ENCODE results near the gene CRTC3.
"Not testable (repeated sequence)": the region's sequence is repeated elsewhere in the genome, so short reads cannot be mapped to it uniquely, and the experiment has no call there.

The CRTC3 gene

DNA sequence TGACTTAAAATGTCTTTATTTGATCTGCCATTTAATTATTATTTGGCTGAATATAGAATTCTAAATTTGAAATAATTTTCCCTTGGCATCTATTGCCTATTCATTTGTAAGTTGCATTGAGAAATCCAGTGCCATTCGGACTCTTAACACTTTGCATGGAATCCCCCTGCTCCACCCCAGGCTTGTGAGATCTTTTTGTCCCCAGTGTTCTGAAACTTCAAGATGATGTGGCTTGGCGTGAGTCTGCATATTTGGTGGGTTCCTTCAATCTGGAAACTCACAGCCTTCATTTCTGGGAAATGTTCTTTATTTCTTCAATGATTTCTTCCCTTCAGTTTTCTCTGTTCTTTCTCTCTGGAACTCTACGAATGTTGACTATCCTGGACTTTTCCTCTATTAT lies 103.6 kb downstream of the CRTC3 start:
- DNase-seq: no peak

DNA sequence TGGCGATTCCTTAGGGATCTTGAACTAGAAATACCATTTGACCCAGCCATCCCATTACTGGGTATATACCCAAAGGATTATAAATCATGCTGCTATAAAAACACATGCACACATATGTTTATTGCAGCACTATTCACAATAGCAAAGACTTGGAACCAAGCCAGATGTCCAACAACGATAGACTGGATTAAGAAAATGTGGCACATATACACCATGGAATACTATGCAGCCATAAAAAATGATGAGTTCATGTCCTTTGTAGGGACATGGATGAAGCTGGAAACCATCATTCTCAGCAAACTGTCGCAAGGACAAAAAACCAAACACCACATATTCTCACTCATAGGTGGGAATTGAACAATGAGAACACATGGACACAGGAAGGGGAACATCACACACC lies 107.3 kb downstream of the CRTC3 start:
- DNase-seq: not testable (repeated sequence)

DNA sequence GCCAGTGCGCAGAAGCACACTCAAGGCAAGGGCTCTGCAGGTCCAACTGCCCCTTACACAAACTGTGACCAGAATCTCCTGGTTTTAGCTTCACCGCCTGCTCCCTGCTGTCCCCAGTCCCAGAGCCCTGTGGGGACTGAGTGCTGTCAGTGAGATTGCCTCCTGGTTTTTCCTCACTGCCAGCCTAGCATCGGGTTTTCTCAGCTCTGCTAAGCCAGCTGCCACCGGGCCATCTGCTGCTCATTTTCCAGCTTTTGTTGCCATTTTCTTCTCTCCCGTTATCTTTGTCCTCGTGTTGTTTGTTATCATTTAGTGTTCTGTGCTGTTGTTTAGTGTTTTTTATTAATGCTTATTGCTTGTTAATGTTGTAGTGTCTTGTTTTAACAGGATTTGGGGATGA lies 108.0 kb downstream of the CRTC3 start:
- no peak for DNase-seq

DNA sequence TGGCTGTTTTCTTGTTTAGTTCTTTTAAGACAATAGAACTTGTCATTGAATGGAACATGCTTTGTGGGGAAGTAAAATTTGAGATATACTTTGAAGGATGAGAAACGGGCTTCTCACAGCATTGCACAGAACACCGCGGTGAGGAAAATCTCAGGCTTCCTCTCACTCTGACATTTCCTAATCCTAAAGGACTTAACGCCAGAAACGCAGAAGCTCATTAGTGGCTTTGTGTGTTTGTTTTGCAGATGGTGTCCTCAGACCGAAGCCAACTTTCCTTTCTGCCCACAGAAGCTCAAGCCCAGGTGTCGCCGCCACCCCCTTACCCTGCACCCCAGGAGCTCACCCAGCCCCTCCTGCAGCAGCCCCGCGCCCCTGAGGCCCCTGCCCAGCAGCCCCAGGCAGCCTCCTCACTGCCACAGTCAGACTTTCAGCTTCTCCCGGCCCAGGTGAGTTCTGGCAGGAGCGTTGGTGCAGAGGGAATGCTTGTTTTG lies 108.5 kb downstream of the CRTC3 start:
- DNase-seq: no peak

DNA sequence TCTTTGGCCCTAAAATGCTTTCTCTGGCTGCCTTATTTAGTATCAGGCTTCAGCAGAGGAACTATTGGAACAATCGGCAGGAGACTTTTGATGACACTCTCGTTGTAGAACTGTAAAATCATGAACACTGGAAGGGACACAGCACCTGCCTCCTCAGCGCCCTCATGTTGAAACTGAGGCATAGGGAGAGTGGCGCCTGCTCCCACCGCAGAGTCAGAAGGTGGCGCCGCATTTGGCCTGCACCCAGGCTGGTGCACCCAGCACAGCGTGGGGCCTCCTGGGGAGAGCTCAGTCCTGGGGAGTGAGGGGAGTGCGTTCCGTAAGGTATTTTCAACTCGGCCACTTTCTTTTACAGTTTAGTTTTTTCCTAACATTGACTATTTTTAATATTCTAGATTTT lies 109.2 kb downstream of the CRTC3 start:
- DNase-seq: no peak

DNA sequence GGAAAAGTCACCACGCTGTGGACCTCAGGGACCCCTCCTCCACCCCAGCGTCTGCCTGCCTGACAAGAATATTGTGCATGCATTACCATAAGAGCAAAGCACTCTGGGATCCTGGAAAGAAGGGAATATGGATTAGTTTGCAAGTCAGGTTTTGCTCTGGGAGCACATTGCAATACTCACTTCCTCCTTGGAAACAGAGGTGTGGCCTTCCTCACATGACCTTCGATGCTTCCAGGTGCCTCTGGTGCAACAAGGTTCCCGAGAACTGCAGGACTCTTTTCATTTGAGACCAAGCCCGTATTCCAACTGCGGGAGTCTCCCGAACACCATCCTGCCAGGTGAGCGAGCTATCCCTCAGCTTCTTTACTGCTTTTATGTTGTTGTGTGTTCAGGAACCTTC lies 111.1 kb downstream of the CRTC3 start:
- DNase-seq: no peak

DNA sequence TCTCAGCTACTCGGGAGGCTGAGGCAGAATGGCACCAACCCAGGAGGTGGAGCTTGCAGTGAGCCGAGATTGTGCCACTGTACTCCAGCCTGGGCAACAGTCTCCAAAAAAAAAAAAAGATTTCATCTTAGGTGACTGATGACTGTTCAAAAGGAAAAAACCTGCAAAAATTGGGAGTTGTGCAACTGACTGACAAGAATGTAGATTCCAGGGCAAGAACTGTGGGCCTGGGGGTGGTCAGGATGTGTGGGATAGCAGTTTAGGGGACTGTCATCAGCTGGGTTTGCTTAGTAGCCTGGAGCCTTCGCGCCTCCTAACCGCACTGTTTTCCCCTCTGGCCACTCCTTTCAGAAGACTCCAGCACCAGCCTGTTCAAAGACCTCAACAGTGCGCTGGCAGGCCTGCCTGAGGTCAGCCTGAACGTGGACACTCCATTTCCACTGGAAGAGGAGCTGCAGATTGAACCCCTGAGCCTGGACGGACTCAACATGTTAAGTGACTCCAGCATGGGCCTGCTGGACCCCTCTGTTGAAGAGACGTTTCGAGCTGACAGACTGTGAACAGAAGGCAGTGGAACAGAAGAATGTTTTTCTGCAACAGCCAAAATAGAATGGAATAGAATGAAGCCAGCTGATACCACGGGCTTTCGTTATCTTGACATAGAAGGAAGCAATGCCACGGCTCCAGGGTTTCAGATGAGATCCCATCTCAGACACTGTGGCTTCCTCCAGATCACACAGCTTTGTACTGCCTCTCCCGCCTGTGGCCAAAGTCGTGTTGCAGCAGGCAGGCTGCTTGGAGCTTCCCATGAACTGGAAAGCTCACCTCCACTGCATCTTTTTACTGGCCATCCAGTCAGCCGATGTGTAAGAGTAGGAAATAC lies 112.1 kb downstream of the CRTC3 start:
- DNase-seq: no peak

DNA sequence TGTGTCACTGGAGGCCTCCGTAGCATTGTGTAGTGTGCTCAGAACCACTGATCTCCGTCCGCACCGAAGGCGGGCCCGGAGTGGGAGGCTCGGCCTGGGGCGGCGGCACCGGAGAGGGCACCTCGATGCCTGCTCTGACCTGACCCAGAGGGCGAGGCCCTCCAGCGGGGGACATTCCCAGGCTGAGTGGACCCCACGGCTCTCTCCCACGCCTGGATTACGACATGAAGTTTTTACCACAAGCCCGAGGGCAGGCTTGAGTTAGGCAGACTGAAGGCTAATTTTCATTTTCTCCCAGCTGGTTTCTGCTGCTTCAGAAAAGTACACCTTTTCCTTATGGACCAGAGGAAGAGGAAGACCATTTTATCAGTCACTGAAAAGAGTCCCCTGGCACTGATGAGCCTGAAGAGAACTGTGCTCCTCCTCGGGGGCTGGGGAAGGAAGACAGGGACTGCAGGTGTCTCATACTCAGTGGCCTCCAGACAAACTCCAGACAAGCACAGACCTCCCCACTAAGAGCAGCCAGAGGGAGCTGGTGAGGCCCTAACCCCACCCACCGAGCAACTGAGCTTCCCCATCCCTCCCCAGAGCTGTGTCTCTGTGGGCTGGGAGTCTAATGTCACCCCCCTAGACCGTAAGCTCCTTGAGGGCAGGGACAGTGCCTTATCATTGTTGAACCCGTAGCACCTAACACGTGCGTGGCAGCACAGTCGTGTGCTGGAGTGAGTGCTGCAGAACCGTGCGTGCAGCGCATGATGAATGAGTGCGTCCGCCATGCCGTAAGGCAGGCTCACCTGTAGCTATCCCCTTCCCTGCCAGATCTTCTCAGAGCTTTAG lies 113.0 kb downstream of the CRTC3 start:
- no peak for DNase-seq

DNA sequence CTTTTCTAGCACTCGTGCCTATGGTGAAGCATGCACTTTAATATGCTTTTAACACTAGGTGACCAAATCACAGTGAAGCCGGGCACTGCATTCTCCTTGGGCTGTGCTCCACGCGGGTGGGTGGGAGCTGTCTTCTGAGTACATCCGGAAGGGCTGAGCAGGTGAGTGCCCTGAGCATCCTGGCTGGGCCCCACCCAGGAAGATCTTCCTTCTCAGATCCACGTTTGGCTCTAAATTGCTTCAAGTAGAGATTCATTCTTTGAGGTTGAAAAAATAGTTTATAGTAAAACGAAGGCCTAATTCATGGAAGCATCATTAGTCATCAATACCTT lies 113.5 kb downstream of the CRTC3 start:
- DNase-seq: no peak

DNA sequence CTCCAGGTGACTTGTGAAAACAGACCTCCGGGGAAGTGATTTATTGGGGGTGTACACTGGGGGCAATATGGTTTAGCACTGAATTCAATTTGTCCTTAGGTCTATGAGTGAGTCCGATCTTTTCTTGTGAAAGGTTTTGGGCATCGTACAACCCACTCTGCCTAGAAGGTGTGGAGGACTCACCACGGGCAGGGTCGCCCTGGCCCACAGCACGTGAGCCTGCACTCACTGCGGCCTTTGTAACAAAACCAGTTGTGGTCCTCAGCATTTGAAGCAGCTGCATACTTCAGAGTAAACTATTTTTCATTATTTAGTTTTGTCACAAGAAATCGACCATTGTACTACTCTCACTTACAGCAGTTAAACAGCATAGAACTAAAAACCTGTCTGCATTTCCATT lies 114.8 kb downstream of the CRTC3 start:
- no peak for DNase-seq

DNA sequence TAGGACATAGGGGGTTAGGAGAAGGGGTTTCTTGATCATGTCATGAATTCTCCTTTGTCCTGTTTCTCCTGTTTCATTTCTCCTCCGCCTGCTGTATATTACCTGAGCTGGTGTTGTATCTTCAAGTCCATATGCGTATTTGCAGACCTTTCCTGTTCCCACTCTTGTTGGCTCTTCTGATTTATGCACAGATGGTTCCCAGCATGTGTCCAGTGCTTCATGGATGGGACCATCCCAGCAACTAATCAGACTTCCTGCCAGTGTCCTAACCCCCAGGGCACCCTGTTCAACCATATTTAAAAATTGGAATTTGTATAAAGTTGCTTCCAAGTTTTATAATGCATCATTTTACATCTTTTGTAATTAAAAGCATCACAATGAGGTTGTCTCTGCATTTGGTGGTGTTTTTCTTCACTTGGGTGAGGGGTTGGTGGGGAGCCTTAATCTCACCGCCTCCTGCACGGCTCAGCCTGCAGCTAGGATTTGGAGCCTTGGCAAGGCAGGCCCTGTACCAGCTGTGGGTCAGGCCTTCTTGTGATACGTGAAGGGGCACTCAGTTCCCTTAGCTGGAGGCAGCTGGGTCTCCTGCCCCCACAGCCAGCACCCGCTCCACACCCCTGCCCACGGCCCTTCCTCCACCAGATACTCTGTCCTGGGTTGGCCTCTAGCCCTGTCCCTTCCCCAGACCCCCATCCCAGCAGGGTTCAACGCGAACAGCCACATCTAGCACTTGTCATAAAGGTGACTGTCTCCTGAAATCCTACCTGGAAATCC lies 115.4 kb downstream of the CRTC3 start:
- no peak for DNase-seq

DNA sequence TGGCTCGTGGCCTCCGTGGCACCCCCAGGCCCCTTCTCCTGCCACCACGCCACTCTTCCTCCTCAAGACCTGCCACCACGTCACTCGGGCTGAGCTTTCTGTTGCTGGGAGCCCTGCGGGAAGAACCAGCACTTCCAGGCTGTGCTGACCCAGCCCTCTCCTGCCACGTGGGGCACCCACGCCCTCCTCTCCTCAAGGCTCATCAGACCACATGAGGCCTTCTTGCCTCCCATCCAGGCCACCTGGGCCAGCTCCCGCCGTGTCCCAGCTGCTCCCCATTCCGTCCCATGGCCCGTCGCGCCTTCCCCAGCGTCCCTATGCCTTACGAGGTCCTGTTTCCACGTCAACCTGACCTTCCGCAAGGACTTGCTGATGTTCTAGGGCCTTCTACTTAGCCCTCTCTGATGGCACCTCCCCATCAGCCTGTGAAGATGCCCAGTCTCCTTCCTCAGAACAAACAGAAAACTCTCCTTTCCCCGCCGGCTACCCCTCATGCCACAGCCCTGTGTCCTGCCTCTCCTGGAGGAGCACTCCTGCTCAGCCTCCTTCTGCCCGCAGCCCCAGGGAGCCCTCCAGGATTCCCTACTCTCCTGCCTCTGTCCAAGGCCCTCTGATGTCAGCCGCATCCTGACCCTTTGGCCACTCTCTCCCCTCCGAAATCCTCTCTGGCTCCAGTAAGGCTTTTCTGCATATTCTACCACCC lies 116.3 kb downstream of the CRTC3 start:
- DNase-seq: no peak

DNA sequence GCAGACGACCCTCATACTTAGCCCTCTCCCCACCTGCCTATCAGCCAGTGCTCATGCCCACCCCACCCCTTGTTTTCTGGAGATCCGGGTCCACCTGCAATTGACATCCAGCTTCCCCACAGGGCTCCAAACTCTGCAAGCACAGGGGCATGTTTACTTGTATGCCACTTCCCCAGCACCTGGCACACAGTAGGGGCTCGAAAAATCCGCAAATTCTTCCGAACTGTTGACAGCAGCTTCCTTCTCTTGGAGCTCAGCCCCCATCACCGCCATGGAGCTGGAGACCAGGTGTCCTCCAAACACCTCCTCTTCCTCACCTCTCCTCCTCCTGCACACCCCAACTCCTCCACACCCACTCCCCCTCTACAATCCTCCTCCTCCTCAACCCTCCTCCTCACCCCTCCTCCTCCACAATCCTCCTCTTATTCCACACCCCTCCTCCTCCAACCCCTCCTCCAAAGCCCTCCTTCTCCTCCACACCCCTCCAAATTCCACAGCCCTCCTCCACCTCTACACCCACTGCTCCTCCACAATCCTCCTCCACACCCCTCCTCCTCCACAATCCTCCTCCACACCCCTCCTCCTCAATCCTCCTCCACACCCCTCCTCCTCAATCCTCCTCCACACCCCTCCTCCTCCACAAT lies 117.1 kb downstream of the CRTC3 start:
- DNase-seq: no peak

DNA sequence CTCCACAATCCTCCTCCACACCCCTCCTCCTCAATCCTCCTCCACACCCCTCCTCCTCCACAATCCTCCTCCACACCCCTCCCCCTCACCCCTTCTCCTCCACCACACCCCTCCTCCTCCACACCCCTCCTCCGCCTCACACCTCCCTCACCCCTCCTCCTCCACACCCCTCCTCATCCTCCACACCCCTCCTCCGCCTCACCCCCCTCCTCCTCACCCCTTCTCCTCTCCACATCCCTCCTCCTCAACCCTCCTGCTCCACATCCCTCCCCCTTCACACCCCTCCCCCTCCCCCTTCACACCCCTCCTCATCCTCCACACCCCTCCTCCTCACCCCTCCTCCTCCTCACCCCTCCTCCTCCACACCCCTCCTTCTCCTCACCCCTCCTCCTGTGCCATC lies 117.6 kb downstream of the CRTC3 start:
- DNase-seq: no peak

DNA sequence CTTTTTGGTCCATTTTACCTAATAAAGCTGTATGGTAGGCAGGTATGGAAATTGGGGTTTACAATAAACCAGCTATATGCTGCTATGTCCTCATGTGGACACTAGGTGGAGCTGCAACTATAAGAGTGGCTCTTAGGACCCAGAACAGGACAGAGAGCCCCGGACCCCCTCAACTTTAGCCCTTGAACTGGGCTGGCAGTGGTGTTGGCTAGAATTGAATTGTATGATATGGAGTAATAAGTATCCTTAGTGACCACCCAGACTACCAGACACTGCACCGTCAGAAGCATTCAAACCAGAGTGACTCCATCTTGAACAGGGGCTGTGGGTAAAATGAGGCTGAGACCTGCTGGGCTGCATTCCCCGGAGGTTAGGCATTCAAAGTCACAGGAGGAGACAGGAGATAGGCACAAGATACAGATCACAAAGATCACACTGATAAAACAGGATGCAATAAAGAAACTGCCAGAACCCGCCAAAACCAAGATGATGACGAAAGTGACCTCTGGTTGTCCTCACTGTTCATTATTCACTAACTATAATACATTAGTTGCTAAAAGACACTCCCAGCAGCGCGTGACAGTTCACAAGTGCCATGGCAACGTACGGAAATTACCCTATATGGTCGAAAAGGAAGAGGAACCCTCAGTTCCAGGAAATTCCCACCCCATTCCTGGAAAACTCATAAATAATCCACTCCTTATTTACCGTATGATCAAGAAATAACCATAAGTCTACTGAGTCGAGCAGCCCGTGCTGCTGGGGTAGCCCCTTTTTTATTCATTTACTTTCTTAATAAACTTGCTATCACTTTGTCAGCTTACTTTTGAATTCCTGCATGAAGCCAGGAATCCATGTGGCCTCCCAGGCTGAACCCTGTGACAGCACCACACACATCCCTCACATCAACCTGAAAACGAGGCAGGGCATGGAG lies 118.7 kb downstream of the CRTC3 start:
- peak; percentile 45 for DNase-seq

DNA sequence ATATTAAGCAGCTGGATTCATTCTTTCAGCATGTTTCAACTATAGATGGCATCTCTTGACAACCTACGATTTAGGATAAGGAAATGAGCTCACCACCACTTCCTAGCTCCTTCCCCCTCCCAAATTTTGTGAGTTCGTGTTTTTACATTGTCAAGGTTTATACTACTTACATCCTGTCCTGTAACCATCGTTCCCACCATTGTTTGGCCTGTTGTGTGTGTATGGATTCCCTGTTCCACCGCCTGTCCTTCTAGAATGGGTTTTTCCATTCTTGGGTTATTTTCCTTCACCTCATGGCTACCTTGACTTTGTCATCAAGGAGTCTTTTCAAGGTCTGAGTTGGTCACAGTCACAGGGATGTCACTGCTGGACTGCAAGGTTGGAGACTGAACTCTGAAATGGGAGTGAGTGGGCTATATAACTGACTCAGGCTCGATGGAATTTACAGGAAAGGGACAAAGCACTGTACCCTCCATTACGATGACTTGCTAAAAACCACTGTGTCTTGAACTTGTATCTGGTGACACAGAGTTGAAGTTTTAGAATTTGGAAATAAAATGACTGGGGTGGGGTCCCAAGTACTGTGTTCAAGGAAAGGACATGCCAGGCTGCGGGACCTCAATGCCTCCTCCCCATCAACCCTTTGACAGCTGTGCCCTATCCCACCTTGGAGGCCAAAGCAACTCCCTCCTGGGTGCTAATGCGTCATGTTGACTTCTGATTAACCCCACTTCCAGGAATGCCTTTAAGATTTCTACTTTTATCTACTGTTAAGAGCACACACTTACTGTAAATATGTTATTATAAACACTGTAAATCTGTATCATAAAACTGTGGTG lies 120.6 kb downstream of the CRTC3 start:
- no peak for DNase-seq

DNA sequence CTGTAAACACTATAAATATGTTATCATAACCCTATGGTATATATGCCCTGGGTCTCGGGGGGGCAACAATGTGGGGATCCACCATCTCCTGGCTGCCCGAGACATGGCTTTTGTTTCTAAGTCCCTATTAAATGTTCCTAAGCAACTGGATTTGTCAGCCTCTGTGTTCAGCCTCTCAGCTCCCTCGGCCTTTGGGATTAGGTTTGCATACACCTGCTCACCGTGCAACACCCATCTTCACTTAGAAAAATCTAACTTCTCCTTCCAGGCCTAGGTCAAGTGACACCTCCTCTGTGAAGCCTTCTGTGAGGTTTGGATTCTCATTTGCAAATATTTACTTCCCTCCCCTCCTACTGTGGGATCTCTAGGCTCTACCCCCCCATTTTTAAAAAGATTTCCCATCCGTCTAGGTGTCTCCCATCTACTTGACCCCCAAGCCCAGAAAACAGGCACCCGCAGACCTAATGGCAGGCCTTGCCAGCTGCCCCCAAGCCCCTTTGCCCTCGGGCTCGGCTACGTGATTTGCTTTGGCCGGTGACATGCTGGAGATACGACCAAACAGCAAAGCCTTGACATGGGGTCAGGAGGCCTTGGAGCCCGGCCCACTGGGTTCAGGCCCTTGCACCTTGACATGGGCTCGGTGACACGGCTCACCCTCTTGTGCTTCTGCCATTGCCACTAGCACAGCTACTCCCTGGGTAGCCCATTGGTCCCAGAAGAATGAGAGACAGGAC lies 121.4 kb downstream of the CRTC3 start:
- no peak for DNase-seq

DNA sequence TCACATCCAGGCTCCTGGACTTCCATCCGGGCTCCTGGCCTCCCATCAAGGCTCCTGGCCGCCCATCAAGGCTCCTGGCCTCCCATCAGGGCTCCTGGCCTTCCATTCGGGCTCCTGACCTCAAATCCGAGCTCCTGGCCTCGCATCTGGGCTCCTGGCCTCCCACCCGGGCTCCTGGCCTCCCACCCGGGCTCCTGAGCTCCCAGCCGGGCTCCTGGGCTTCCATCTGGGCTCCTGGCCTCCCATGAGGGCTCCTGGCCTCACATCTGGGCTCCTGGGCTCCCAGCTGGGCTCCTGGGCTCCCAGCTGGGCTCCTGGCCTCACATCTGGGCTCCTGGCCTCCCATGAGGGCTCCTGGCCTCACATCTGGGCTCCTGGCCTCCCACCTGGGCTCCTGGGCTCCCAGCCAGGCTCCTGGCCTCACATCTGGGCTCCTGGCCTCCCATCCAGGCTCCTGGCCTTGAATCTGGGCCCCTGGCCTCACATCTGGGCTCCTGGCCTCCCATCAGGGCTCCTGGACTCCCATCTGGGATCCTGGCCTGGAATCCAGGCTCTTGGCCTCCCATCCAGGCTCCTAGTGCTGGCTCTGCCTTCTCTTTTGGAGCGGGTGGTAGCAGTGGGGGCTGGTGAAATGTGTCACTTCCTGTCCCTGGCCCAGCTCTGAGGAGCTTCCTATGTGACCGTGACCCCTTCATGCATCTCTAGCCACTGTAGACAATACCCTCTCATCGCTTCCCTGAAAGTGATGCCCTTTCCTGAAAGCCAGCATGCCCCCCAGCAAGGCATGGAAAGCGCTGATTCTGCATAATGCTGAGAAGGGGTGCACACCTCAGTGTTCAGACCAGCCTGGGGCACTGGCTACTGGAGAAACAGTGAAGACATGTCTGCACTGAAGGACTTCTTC lies 124.8 kb downstream of the CRTC3 start:
- DNase-seq: no peak
